IPS DF 4.7 (cell line): ENCODE measurements around the gene TPP1.

Experiments used
- DNase-seq: peaks from one replicate; pipeline ENCODE4 v3.0.0-alpha.2; 2013; ENCODE audit warnings: low spot score; ENCODE audit errors: extremely low read depth

Gene TPP1

GRCh38 chr11:6588018-6588417 is 31.2 kb downstream of the TPP1 start:
- DNase-seq: no peak

GRCh38 chr11:6587360-6587953 is 31.8 kb downstream of the TPP1 start:
- no peak for DNase-seq

DNA sequence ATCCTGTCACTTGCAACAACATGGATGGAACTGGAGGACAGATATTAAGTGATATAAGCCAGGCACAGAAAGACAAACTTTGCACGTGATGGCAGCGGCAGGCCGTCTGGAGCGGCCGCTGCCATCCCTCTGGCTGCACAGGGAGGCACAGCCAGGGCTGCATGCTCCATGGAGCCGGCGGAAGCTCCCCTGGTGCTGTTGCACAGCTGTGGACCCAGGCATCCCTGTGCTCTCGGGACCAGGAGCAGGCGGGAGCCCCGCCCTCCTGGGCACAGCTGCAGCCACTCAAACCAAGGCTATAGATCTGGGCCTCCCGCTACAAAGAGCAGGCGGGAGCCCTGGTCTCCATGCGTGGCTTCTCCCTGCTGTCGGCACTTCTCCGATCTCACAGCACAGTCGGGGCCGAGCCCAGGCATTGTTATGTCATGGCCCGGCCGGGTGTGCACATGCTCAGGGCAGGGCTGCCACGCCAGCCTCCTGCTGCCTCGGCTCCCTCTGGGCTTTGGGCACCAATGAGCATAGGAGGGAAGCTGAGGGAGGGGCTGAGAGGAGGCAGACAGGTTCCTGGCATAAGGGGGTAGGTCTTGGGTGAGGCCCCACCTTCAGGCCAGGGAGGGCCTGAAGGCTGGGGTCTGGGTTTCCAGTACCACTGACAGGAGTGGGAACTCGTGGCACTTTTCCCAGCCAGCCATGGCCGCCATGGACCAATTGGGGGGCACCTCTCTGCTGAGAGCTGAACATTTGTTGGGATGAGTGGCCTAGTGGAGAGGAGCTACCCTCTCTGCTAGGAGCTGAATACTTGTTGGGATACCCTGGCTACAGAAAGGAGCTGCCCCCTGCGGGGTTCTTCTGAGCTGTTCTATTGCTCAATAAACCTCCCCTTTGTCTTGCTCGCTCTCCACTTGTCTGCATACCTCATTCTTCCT is 32.5 kb downstream of the TPP1 start:
- DNase-seq: no peak

DNA sequence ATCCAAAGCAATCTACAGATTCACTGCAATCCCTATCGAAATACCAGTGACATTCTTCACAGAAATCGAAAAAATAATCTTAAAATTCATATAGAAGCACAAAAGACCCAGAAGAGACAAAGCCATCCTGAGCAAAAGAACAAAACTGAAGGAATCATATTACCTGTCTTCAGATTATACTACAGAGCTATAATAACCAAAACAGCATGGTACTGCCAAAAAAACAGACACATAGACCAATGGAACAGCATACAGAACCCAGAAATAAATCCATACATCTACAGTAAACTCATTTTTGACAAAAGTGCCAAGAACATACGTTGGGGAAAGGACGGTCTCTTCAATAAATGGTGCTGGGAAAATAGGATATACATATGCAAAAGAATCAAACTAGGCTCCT is 34.7 kb downstream of the TPP1 start:
- no peak for DNase-seq

DNA sequence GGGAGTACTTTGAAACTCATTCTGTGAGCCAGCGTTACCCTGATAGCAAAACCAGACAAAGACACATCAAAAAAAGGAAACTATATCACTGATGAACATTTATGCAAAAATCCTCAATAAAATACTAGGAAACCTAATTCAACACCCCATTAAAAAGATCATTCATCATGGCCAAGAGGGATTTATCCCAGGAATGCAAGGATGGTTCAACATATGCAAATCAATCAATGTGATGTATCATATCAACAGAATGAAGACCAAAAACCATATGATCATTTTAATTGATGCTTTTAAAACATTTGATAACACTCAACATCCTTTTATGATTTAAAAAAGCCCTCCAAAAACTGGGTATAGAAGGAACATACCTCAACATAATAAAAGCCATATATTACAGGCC is 35.6 kb downstream of the TPP1 start:
- DNase-seq: no peak

DNA sequence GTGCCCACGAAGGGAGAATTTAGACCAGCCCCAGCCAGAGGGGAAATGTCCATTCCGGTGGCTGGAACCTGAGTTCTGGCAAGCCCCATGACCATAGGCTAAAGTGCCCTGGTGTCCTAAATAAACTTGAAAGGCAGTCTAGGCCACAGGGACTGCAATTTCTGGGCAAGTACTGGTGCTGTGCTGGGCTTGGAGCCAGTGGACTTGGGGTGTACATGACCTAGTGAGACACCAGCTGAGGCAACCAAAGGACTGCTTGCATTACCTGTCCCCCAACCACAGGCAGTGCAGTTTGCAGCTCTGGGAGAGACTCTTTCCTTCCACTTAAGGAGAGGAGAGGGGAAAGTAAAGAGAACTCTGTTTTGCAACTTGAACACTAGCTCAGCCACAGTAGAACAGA is 39.5 kb downstream of the TPP1 start:
- no peak for DNase-seq

DNA sequence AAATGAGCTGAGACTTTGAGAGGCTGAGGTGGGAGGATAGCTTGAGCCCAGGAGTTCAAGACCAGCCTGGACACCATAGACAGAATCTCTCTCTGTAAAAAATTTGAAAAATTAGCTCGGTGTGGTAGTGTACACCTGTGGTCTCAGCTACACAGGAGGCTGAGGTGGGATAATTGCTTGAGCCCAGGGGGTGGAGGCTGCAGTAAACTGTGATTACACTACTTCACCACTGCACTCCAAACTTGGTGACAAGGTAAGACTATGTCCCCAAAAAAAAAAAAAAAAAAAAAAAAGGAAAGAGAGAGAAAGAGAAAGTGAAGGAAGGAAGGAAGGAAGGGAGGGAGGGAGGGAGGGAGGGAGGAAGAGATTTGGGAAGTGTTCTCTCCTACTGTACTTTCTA is 41.1 kb downstream of the TPP1 start:
- DNase-seq: no peak

DNA sequence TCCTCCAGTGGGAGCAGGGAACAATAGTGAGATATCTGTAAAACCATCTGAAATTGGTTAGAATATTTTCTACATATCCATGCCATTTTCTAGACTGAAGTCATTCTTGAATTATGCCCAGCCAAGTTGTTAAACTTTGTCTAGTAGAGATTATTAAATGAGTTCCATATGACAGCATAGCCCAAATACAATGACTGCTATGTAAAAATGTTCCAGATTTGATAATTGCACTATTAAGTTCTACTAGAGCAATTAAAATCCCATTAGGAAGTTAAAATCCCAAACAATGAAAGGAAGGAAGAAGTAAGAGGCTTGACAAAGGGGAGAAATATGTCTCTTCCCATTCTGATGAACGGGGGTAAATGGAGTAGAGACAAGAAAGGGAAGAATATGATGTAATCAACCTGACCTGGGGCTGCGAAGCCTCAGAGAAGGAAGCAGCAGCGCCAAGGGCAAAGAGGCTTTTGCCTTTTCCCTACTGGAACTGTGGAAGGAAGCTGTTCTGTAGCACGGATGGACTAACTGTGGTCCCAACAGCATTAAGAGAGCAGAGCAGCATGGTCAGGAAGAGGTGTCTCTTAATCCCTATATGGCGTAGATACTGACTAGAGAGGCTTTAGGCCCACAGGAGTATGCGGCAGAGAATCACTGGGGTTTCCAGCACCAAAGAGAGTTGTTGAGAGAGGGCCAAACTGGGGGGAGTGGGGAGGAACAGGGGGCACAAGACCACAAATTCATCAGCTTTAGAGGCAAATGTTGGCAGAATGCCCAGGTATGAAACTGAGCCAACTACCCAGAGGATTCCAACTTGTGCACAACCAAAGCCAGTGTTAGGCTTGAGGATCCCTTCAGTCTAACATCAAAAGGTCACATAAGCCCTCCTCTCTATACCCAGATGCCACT is 42.5 kb downstream of the TPP1 start:
- no peak for DNase-seq

DNA sequence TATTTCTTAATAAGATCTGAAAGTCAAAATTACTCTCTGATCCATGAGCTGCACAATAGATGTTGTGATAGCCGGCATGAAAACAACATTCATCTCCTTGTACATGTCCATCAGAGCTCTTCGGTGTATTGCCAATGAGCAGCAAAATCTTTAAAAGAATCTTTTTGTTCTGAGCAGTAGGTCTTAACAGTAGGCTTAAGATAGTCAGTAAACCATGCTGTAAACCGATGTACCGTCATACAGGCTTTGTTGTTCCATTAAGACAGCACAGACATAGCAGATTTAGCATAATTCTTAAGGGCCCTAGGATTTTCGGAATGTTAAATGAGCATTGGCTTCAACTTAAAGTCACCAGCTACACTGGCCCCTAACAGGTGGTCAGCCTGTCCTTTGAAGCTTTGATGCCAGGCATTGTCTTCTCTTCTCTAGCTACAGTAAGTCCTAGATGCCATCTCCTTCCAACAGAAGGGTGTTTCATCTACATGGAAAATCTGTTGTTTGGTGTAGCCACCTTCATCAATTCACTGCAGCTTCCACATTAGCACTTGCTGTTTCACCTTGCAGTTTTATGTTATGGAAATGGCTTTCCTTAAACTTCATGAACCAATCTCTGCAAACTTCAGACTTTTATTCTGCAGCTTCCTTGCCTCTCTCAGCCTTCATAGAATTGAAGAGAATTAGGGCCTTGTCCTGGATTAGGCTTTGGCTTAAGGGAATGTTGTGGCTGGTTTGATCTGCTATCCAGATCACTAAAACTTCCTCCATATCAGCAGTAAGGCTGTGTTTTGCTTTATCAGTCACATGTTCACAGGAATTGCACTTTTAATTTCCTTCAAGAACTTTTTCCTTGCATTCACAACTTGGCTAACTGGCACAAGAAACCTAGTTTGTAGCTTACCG is 44.2 kb downstream of the TPP1 start:
- no peak for DNase-seq

GRCh38 chr11:6572215-6572614 is 47.0 kb downstream of the TPP1 start:
- no peak for DNase-seq

DNA sequence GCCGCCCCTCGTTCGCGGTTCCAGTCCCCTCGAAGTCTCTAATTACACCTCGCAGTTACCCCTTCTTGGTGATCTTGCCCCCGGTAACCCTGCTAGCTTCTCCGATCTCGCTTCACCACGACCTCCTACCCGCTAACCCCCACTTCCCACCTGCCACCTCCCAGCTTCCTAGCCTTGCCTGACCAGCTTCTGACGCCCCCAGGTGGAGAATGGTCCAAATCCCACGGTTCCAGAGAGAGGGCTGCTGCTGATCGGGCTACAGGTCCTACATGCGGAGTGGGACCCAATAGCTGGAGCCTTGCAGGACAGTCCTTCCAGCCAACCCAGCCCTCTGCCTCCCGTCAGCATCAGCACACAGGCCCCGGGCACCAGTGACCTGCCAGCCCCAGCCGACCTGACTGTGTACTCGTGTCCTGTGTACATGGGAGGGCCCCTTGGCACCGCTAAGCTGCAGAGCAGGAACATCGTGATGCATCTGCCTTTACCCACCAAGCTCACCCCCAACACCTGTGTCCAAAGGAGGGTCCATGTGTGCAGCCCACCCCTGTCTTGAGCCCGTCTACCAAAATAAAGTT is 47.7 kb downstream of the TPP1 start:
- DNase-seq: no peak

- DNase-seq: no peak
Measured at GRCh38 chr11:6570691-6571427, 48.4 kb downstream of the TPP1 start.

DNA sequence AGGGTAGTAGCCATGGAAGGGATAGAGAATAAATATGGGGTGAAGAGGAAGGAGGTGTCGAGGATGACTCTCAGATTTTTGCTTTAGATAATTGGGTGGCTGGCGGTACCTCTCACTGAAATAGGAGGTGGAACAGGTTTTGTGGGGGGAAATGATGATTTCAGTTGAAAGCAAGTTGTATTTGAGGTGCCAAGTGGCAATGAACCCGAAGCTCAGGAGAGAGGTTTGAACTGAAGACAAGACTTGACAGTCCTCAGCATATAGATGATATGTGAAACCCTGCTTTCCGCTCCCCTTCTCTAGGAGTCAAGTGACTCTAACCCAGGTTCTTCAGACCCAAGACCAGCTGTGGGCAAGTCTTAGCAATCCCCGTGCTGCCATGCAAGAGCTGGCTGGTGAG is 49.5 kb downstream of the TPP1 start:
- no peak for DNase-seq

DNA sequence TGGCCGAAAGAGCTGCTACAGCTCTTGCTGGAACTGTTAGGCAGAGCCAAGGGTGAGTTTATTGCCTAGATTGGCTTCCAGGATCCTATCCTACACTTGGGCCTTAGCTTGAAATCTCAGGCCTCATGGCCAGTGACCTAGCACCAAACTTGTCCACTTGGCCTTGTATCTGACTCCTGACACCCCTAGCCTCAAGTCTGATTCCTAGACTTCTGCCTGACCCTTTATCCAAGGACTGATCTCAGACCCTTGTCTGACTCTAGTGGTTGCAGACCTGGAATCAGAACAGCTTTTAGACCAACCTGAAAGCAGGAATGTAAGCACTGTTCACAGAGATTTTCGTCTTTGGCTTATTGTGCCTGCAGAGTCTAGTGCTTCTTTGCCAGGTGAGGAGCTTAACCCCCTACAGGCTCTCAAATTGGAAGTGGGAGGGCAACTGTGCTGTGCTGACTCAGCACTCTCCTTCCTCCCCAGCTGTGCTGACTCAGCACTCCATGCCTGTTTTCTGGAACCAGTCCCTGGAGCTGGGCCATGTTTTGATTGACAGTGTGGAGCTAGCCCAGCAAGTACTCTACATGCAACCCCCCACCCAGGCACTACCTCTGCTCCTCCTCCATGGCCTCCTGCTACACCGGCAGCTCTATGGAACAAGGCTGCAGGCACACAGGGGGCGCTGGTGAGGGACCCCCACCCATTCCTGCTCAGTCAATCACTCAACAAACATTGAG is 50.9 kb downstream of the TPP1 start:
- DNase-seq: no peak

DNA sequence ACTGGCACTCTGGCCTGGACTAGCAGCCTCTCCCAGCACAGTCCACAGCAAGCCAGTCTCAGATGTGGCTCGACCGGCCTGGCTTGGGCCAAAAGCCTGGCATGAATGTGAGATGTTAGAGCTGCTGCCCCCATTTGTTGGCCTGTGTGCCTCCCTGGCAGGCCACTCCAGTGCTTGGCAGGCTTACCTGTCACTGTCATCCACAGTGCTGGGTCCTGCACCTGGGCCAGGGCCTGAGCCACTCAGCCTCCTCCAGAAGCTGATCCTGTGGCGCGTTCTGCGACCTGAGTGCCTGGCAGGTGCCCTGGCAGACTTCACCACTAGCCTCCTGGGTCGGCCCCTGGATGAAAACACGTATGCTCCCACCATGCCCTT is 51.9 kb downstream of the TPP1 start:
- DNase-seq: no peak

GRCh38 chr11:6566704-6567370 is 52.4 kb downstream of the TPP1 start:
- no peak for DNase-seq

DNA sequence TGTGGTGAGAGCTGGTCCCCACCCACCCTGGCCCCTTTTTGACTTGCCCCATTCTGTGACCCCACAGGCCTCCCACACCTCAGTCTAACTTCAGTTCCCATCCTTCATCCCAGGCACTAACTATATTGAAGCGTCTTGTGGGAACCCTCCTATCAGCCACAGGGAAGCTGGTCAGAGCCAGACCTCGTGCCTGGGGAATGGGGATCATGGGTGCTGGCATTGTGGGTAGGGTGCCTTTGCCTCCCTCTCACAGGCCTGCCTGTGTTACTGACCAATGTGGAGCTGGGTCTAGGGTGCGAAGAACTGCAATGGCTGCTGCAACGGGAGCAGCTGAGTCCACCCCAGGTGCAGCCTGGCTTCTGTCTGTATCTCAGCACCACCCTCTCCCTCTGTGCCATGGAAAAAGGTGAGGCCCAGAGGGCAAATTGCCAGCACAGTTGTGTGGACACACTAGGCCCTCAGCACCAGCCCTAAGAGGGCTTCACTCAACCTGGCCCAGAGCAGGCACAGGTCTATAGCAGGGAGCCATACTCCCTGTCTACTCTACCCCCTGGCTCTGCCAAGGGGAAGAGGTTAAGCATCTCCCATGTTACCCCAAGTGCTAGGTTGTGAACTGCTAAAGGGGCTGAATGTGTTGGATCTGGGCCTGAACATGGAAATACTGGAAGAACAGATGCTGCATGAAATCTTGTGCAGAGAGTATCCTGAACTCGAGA is 53.1 kb downstream of the TPP1 start:
- DNase-seq: no peak

- DNase-seq: no peak
Measured at GRCh38 chr11:6565325-6565724, 53.9 kb downstream of the TPP1 start.
